Spleen (tissue), 7 donors: ENCODE data around the gene ATP2B2.

Experiments
- POLR2AphosphoS5 ChIP-seq, 3 donors: sonication (generic); formaldehyde crosslinking; IDR thresholded peaks; one replicate each; pipeline ENCODE4 v1.5.1; 2017; ENCODE audit warnings: antibody characterized with exemption in 3 of 3
- TF ChIP-seq, protein P1 (sequence below), 11 experiments: fragments of 200-600 bp in 7 of 11; fragments of 450-650 bp in 4 of 11; sonication (generic) in 4 of 11; IDR thresholded peaks in 8 of 11; conservative IDR thresholded peaks in 3 of 11; 1 replicate in 7 of 11; 2 replicates in 4 of 11; pipeline versions ENCODE4 v1.4.0 to v1.8.0; 2016 to 2021; ENCODE audit warnings: antibody characterized with exemption in 11 of 11, inconsistent platforms in 4 of 11, mild to moderate bottlenecking in 1 of 11
- donor health status: DM: no; HTN: no; CAD: no; lungs with moderate emphysema.
- donor health status: DM: no; HTN: no; CAD: no.
- donor health status: DM: no; HTN: no; CAD: no.

DNA sequence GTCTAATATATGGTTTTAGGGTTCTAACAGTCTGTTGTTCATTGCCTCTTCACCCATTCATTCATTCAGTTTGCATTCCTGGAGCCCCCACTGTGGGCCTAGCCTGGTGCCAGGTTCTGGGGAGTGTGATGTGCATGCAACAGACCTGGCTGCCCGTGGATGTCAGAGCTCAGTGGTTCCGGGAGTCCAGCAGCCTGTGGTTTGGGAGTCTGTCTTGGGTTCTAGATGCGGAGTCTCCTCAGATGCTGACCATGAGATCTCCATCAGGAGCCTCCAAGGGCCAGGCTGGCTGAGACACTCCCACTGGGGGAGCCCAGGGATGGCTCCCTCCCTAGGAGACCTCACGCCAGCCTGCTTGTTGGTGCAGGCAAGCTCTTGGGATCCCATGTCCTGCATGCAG, 92.3 kb downstream of the ATP2B2 start:
- TF ChIP-seq, protein P1, sequence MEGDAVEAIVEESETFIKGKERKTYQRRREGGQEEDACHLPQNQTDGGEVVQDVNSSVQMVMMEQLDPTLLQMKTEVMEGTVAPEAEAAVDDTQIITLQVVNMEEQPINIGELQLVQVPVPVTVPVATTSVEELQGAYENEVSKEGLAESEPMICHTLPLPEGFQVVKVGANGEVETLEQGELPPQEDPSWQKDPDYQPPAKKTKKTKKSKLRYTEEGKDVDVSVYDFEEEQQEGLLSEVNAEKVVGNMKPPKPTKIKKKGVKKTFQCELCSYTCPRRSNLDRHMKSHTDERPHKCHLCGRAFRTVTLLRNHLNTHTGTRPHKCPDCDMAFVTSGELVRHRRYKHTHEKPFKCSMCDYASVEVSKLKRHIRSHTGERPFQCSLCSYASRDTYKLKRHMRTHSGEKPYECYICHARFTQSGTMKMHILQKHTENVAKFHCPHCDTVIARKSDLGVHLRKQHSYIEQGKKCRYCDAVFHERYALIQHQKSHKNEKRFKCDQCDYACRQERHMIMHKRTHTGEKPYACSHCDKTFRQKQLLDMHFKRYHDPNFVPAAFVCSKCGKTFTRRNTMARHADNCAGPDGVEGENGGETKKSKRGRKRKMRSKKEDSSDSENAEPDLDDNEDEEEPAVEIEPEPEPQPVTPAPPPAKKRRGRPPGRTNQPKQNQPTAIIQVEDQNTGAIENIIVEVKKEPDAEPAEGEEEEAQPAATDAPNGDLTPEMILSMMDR (IDR thresholded peaks at IDR 0.05 in 8 of 11, conservative IDR thresholded peaks at IDR 0.05 in 3 of 11) = no peak
- TF ChIP-seq POLR2AphosphoS5 (IDR thresholded peaks at IDR 0.05) = no peak
